Endodermal cell (in vitro differentiated cells): Measurements from ENCODE around the gene MIF4GD. TPM values are rescaled to one million over a fixed set of nuclear protein-coding genes. Genes with fewer than 3 reads are reported as not detected.

Experiments
- DNase-seq: peaks from one replicate; pipeline ENCODE4 v3.0.0-alpha.2; 2017
- H3K27ac ChIP-seq: 2 replicates; pipeline ENCODE4 v1.5.1; 2013; ENCODE audit warnings: mild to moderate bottlenecking, low read depth, low read length, moderate library complexity
- H3K27me3 ChIP-seq: 2 replicates; pipeline ENCODE4 v1.6.1; 2013; ENCODE audit warnings: mild to moderate bottlenecking, low read length, moderate library complexity; ENCODE audit not compliant: insufficient read depth, control insufficient read depth, poor library complexity, severe bottlenecking
- H3K36me3 ChIP-seq: 2 replicates; pipeline ENCODE4 v1.7.0; 2013; ENCODE audit warnings: mild to moderate bottlenecking, low read length, moderate library complexity; ENCODE audit not compliant: control insufficient read depth, insufficient read depth
- H3K4me1 ChIP-seq: one replicate; pipeline ENCODE4 v1.7.0; 2013; ENCODE audit warnings: low read length; ENCODE audit not compliant: control insufficient read depth, insufficient read depth
- H3K4me3 ChIP-seq: 2 replicates; pipeline ENCODE4 v1.5.1; 2013; ENCODE audit warnings: mild to moderate bottlenecking, low read length, moderate library complexity
- H3K9ac ChIP-seq: 2 replicates; pipeline ENCODE4 v1.6.1; 2013; ENCODE audit warnings: mild to moderate bottlenecking, low read length, moderate library complexity; ENCODE audit not compliant: poor library complexity, severe bottlenecking; ENCODE audit errors: extremely low read depth
- H3K9me3 ChIP-seq: 2 replicates; pipeline ENCODE4 v1.6.1; 2013; ENCODE audit warnings: mild to moderate bottlenecking, low read length, moderate library complexity; ENCODE audit not compliant: control insufficient read depth
- H3K27ac Mint-ChIP-seq: 2 replicates; pipeline ENCODE4 v1.8.0; 2020; ENCODE audit warnings: mixed read lengths
- H3K27me3 Mint-ChIP-seq: 2 replicates; pipeline ENCODE4 v1.8.0; 2021; ENCODE audit warnings: mild to moderate bottlenecking, mixed read lengths; ENCODE audit not compliant: insufficient read depth
- H3K36me3 Mint-ChIP-seq: 2 replicates; pipeline ENCODE4 v1.8.0; 2020; ENCODE audit warnings: low read depth, mixed read lengths
- H3K4me1 Mint-ChIP-seq: 2 replicates; pipeline ENCODE4 v1.8.0; 2020; ENCODE audit warnings: mixed read lengths
- H3K4me3 Mint-ChIP-seq: 2 replicates; pipeline ENCODE4 v1.8.0; 2020; ENCODE audit warnings: mild to moderate bottlenecking, moderate library complexity, mixed read lengths
- H3K9me3 Mint-ChIP-seq: 2 replicates; pipeline ENCODE4 v1.8.0; 2020; ENCODE audit warnings: mild to moderate bottlenecking, mixed read lengths
- WGBS, 2 experiments: methylation state at CpG; one replicate each; pipeline versions ENCODE4 v1.1.5 to v1.1.7; 2013; ENCODE audit warnings: missing lambda C conversion rate in 2 of 2, mixed read lengths in 1 of 2; ENCODE audit not compliant: insufficient coverage in 1 of 2, insufficient read length in 1 of 2; 5-methylcytosine and 5-hydroxymethylcytosine counted together
- total RNA-seq, 2 donors: library from RNA; stranded (reverse); fragmentation: NEBNext Ultra II Directional in 1 of 2; extraction: Animal tissue kit (Norgen Biotek cat#: 25700) in 1 of 2; gene quantifications; 2 replicates in 1 of 2; 3 replicates in 1 of 2; pipeline ENCODE4 v1.2.1, GENCODE V29; 2021
- TF ChIP-seq, protein P1 (sequence below): fragments of 200-600 bp; sonication (generic); conservative IDR thresholded peaks from 2 replicates; pipeline ENCODE4 v1.5.0; 2021; ENCODE audit warnings: antibody characterized with exemption, mild to moderate bottlenecking

The MIF4GD gene
- total RNA-seq, 2 donors from 2014 or later, result 17.9 to 28.6 TPM

- Mint-ChIP-seq H3K36me3 (peaks cover 57% of the 10 kb centered on the region), H3K9me3 (no peaks in the 10 kb centered on the region), H3K27me3 (no peaks in the 10 kb centered on the region), H3K27ac (no peak overlapping the region), H3K4me1 (peaks cover 7% of the 10 kb centered on the region), H3K4me3 (no peak overlapping the region)
- no peak overlapping the region for H3K27ac ChIP-seq
- H3K9ac ChIP-seq, result no peak overlapping the region
- H3K36me3 ChIP-seq, result peaks cover 54% of the 10 kb centered on the region
- TF ChIP-seq, protein P1, sequence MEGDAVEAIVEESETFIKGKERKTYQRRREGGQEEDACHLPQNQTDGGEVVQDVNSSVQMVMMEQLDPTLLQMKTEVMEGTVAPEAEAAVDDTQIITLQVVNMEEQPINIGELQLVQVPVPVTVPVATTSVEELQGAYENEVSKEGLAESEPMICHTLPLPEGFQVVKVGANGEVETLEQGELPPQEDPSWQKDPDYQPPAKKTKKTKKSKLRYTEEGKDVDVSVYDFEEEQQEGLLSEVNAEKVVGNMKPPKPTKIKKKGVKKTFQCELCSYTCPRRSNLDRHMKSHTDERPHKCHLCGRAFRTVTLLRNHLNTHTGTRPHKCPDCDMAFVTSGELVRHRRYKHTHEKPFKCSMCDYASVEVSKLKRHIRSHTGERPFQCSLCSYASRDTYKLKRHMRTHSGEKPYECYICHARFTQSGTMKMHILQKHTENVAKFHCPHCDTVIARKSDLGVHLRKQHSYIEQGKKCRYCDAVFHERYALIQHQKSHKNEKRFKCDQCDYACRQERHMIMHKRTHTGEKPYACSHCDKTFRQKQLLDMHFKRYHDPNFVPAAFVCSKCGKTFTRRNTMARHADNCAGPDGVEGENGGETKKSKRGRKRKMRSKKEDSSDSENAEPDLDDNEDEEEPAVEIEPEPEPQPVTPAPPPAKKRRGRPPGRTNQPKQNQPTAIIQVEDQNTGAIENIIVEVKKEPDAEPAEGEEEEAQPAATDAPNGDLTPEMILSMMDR, result no peak
- H3K4me1 ChIP-seq, result peaks cover 3% of the 10 kb centered on the region
- H3K27me3 ChIP-seq, result no peaks in the 10 kb centered on the region
- no peak overlapping the region for H3K4me3 ChIP-seq
- DNase-seq, result no peak
- 94 to 96% methylated on average over 18 to 22 of the region's 22 CpGs for WGBS, 2 experiments
- no peaks in the 10 kb centered on the region for H3K9me3 ChIP-seq
Observed at GRCh38 chr17:75244133-75244866, 26.7 kb downstream of the MIF4GD start.

GRCh38 chr17:75242461-75243042 lies 28.5 kb downstream of the MIF4GD start:
- Histone ChIP-seq H3K9me3 (no peaks in the 10 kb centered on the region), H3K36me3 (peaks cover 70% of the 10 kb centered on the region), H3K27ac (no peak overlapping the region), H3K4me1 (peaks cover 3% of the 10 kb centered on the region), H3K27me3 (no peaks in the 10 kb centered on the region), H3K4me3 (no peak overlapping the region), H3K9ac (no peak overlapping the region)
- Mint-ChIP-seq H3K4me3 (no peak overlapping the region), H3K4me1 (peaks cover 6% of the 10 kb centered on the region), H3K36me3 (peaks cover 59% of the 10 kb centered on the region), H3K27ac (peak overlapping the region; percentile 75), H3K27me3 (no peaks in the 10 kb centered on the region), H3K9me3 (no peaks in the 10 kb centered on the region)
- TF ChIP-seq, protein P1, result no peak
- 94 to 100% methylated on average over 7 to 17 of the region's 17 CpGs for WGBS, 2 experiments
- no peak for DNase-seq

DNA sequence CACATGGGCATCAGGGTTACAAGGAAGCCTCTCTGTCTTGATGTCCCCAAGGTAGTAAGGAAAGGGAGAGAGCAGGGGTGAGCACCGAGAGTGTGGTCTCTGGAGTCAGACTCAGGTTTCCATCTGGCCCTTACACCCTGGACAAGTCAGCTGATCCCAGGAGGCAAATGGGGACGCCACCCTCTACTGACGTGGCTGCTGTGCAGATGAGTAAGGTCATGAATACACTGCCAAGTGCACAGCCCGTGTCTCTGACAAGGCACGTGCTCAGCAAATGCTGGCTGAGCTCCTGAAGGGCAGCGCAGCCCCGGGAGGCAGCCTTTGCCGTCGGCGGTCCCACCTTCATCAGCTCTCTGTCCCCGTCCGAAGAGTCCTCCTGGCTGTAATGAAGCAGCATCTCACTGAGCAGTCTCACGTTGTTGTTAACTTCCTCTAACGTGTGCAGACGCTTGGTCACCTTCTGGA lies 29.0 kb downstream of the MIF4GD start:
- TF ChIP-seq, protein P1, result no peak
- H3K27me3 ChIP-seq, result no peaks in the 10 kb centered on the region
- WGBS, 2 experiments, result 93 to 96% methylated on average over 14 to 15 of the region's 15 CpGs
- H3K9me3 ChIP-seq, result no peaks in the 10 kb centered on the region
- H3K4me1 Mint-ChIP-seq, result peaks cover 5% of the 10 kb centered on the region
- no peak overlapping the region for H3K9ac ChIP-seq
- H3K36me3 Mint-ChIP-seq, result peaks cover 60% of the 10 kb centered on the region
- no peak overlapping the region for H3K27ac ChIP-seq
- peak overlapping the region; percentile 75 for H3K27ac Mint-ChIP-seq
- H3K4me3 Mint-ChIP-seq, result no peak overlapping the region
- H3K9me3 Mint-ChIP-seq, result no peaks in the 10 kb centered on the region
- no peak overlapping the region for H3K4me3 ChIP-seq
- no peak for DNase-seq
- no peaks in the 10 kb centered on the region for H3K27me3 Mint-ChIP-seq
- peaks cover 76% of the 10 kb centered on the region for H3K36me3 ChIP-seq
- peaks cover 3% of the 10 kb centered on the region for H3K4me1 ChIP-seq
